H1 (cell line): ENCODE results near the gene GFPT1. TPM values are rescaled to one million over a fixed set of nuclear protein-coding genes. Genes with fewer than 3 reads are reported as not detected.

Experiments used
- CTCF ChIA-PET: fragments of 300-600 bp; sonication (Branson Sonifier 250); formaldehyde crosslinking; loops from one replicate; lab custom pipeline; 2021; ENCODE audit not compliant: partially characterized antibody; lab: Charles Lee
- POLR2A ChIA-PET: fragments of 300-600 bp; sonication (Branson Sonifier 250); formaldehyde crosslinking; loops from one replicate; lab custom pipeline; 2021; ENCODE audit warnings: inconsistent platforms; ENCODE audit not compliant: partially characterized antibody; lab: Charles Lee
- DNase-seq, 2 experiments: peaks; one replicate each; pipeline versions ENCODE4 v3.0.0 to v3.0.0-alpha.2; 2010 to 2022; ENCODE audit warnings: low spot score in 2 of 2, low read depth in 1 of 2, mixed read lengths in 1 of 2
- FAIRE-seq: peaks from 2 replicates; lab custom pipeline; 2011; peaks lifted over from hg19 to GRCh38; lab: Jason Lieb, UNC
- H2AFZ ChIP-seq: 2 replicates; pipeline ENCODE4 v1.8.1; 2012; ENCODE audit warnings: low read length, inconsistent platforms
- H2AK5ac ChIP-seq: 2 replicates; pipeline ENCODE4 v1.6.1; 2013; ENCODE audit warnings: low read depth, low read length
- H2BK120ac ChIP-seq: replicated peaks from 2 replicates; pipeline ENCODE3; 2013; ENCODE audit warnings: low read depth, low read length, inconsistent platforms
- H2BK12ac ChIP-seq: 2 replicates; pipeline ENCODE4 v1.6.1; 2013; ENCODE audit warnings: low read depth, low read length
- H2BK15ac ChIP-seq: 2 replicates; pipeline ENCODE4 v1.6.1; 2013; ENCODE audit warnings: low read length
- H2BK20ac ChIP-seq: 2 replicates; pipeline ENCODE4 v1.6.1; 2013; ENCODE audit warnings: low read length
- H2BK5ac ChIP-seq: 2 replicates; pipeline ENCODE4 v1.6.1; 2013; ENCODE audit warnings: low read depth, low read length
- H3K14ac ChIP-seq: 2 replicates; pipeline ENCODE4 v1.6.1; 2013; ENCODE audit warnings: inconsistent platforms; ENCODE audit not compliant: insufficient read length
- H3K18ac ChIP-seq: 2 replicates; pipeline ENCODE4 v1.6.1; 2013; ENCODE audit warnings: low read length; ENCODE audit errors: extremely low read depth
- H3K23ac ChIP-seq: 2 replicates; pipeline ENCODE4 v1.6.1; 2013; ENCODE audit warnings: inconsistent platforms; ENCODE audit not compliant: insufficient read length
- H3K23me2 ChIP-seq: 2 replicates; pipeline ENCODE4 v1.6.1; 2013; ENCODE audit warnings: low read depth, low read length
- H3K27ac ChIP-seq: 2 replicates; pipeline ENCODE4 v1.6.1; 2011; ENCODE audit warnings: low read depth, low read length, inconsistent platforms
- H3K27me3 ChIP-seq, 4 experiments: replicated peaks in 1 of 4; 1 replicate in 1 of 4; 2 replicates in 3 of 4; pipeline versions ENCODE4 v1.6.1 to v1.8.1; 2011 to 2013; ENCODE audit warnings: low read length in 3 of 4, mild to moderate bottlenecking in 3 of 4, inconsistent platforms in 2 of 4, mixed read lengths in 2 of 4, moderate library complexity in 1 of 4; ENCODE audit not compliant: control insufficient read depth in 3 of 4, insufficient read depth in 3 of 4; ENCODE audit errors: extremely low read depth in 1 of 4
- H3K36me3 ChIP-seq, 4 experiments: 2 replicates each; pipeline versions ENCODE4 v1.6.1 to v1.8.1; 2011 to 2013; ENCODE audit warnings: mild to moderate bottlenecking in 4 of 4, low read length in 3 of 4, moderate library complexity in 2 of 4, control low read depth in 1 of 4, inconsistent platforms in 1 of 4; ENCODE audit not compliant: insufficient read depth in 4 of 4, control insufficient read depth in 2 of 4
- H3K4ac ChIP-seq: replicated peaks from 2 replicates; pipeline ENCODE3; 2013; ENCODE audit warnings: low read length, low read depth, mixed read lengths, inconsistent platforms; ENCODE audit not compliant: insufficient read length
- H3K4me1 ChIP-seq, 4 experiments: replicated peaks in 1 of 4; 1 replicate in 1 of 4; 2 replicates in 3 of 4; pipeline versions ENCODE4 v1.6.1 to v1.8.1; 2011 to 2013; ENCODE audit warnings: low read length in 3 of 4, inconsistent platforms in 2 of 4, mixed read lengths in 1 of 4; ENCODE audit not compliant: insufficient read depth in 4 of 4, control insufficient read depth in 3 of 4
- H3K4me2 ChIP-seq, 2 experiments: 2 replicates each; pipeline versions ENCODE4 v1.6.1 to v1.8.1; 2011 to 2013; ENCODE audit warnings: low read depth in 2 of 2, low read length in 2 of 2, control low read depth in 1 of 2, inconsistent platforms in 1 of 2, mild to moderate bottlenecking in 1 of 2; ENCODE audit not compliant: insufficient read depth in 1 of 2
- H3K4me3 ChIP-seq, 4 experiments: fragments of 200-600, 300-600 bp in 1 of 4; sonication (generic), shearing (Covaris generic), sonication (Bioruptor Twin) in 1 of 4; 2 replicates each; pipeline versions ENCODE4 v1.5.1 to v1.8.1; 2011 to 2016; ENCODE audit warnings: low read length in 4 of 4, low read depth in 3 of 4, control low read depth in 2 of 4, inconsistent platforms in 2 of 4, mild to moderate bottlenecking in 2 of 4, mixed read lengths in 1 of 4, moderate library complexity in 1 of 4; ENCODE audit not compliant: insufficient read depth in 2 of 4; ENCODE audit errors: extremely low read depth in 1 of 4
- H3K56ac ChIP-seq: replicated peaks from 2 replicates; pipeline ENCODE3; 2013; ENCODE audit warnings: low read depth, mild to moderate bottlenecking, mixed read lengths, low read length, inconsistent platforms; ENCODE audit not compliant: insufficient read length
- H3K79me1 ChIP-seq: 2 replicates; pipeline ENCODE4 v1.6.1; 2013; ENCODE audit warnings: low read depth, low read length, control low read depth
- H3K79me2 ChIP-seq, 2 experiments: 2 replicates each; pipeline versions ENCODE4 v1.6.1 to v1.8.1; 2012 to 2013; ENCODE audit warnings: low read length in 2 of 2, mild to moderate bottlenecking in 2 of 2, inconsistent platforms in 1 of 2; ENCODE audit not compliant: insufficient read depth in 2 of 2, control insufficient read depth in 1 of 2
- H3K9ac ChIP-seq, 4 experiments: replicated peaks in 1 of 4; 1 replicate in 1 of 4; 2 replicates in 3 of 4; pipeline versions ENCODE4 v1.6.1 to v1.8.1; 2011 to 2013; ENCODE audit warnings: low read depth in 3 of 4, low read length in 3 of 4, control low read depth in 2 of 4, mild to moderate bottlenecking in 2 of 4, moderate library complexity in 2 of 4, inconsistent platforms in 1 of 4; ENCODE audit errors: extremely low read depth in 1 of 4
- H3K9me3 ChIP-seq, 2 experiments: 2 replicates each; pipeline versions ENCODE4 v1.6.1 to v1.8.1; 2012 to 2013; ENCODE audit warnings: mild to moderate bottlenecking in 2 of 2, moderate library complexity in 2 of 2, control low read depth in 1 of 2, inconsistent platforms in 1 of 2, low read depth in 1 of 2, low read length in 1 of 2, mixed read lengths in 1 of 2; ENCODE audit not compliant: insufficient read depth in 2 of 2
- H4K20me1 ChIP-seq, 2 experiments: replicated peaks in 1 of 2; 2 replicates each; pipeline versions ENCODE3 to v1.8.1; 2011 to 2013; ENCODE audit warnings: inconsistent platforms in 2 of 2, low read length in 2 of 2, mild to moderate bottlenecking in 1 of 2; ENCODE audit not compliant: insufficient read depth in 2 of 2, control insufficient read depth in 1 of 2
- H4K5ac ChIP-seq: 2 replicates; pipeline ENCODE4 v1.6.1; 2013; ENCODE audit warnings: low read length, low read depth, mixed read lengths, inconsistent platforms; ENCODE audit not compliant: insufficient read length
- H4K8ac ChIP-seq: 2 replicates; pipeline ENCODE4 v1.8.0; 2013; ENCODE audit warnings: mild to moderate bottlenecking, moderate library complexity, low read length, inconsistent platforms; ENCODE audit not compliant: insufficient read depth; ENCODE audit errors: extremely low read depth
- H4K91ac ChIP-seq: replicated peaks from 2 replicates; pipeline ENCODE3; 2013; ENCODE audit warnings: low read length, mixed read lengths, inconsistent platforms; ENCODE audit not compliant: insufficient read length
- CBX5 ChIP-seq: fragments of 300-800, 300-1000 bp; sonication (generic); IDR thresholded peaks from 2 replicates; pipeline ENCODE4 v1.7.1; 2016; ENCODE audit warnings: antibody characterized with exemption, low read length, low read depth
- MAX ChIP-seq: IDR thresholded peaks from 2 replicates; pipeline ENCODE4 v1.6.1; 2012; ENCODE audit warnings: inconsistent platforms
- RBBP5 ChIP-seq: IDR thresholded peaks from 2 replicates; pipeline ENCODE4 v1.7.1; 2012; ENCODE audit warnings: low read depth, mild to moderate bottlenecking, inconsistent platforms, low read length, moderate library complexity, borderline replicate concordance
- ZNF274 ChIP-seq: IDR thresholded peaks from 2 replicates; pipeline ENCODE4 v1.7.0; 2012; ENCODE audit warnings: low read length, borderline replicate concordance; ENCODE audit errors: extremely low read depth
- polyA plus RNA-seq, 7 experiments: library from polyadenylated mRNA; depleted of rRNA in 3 of 7; stranded (reverse) in 5 of 7; unstranded in 2 of 7; fragments of >200 nt in 5 of 7; fragments of 200-250 nt in 2 of 7; gene quantifications; 1 replicate in 5 of 7; 2 replicates in 1 of 7; 4 replicates in 1 of 7; pipeline versions ENCODE4 v1.2.1 to v1.2.3, GENCODE V29; 2011 to 2013; ENCODE audit warnings: missing spikeins in 2 of 7, mixed read lengths in 2 of 7
- total RNA-seq: library from RNA; stranded (reverse); fragmentation: NEBNext Ultra II Directional; extraction: Animal tissue kit (Norgen Biotek cat#: 25700); gene quantifications from 2 replicates; pipeline ENCODE4 v1.2.1, GENCODE V29; 2021
- TF ChIP-seq, protein P1 (sequence below), 3 experiments: IDR thresholded peaks; 1 replicate in 2 of 3; 2 replicates in 1 of 3; pipeline versions ENCODE4 v1.5.1 to v1.6.1; 2011; ENCODE audit warnings: low read length in 3 of 3, mild to moderate bottlenecking in 3 of 3, inconsistent platforms in 2 of 3, low read depth in 1 of 3, moderate library complexity in 1 of 3; ENCODE audit not compliant: insufficient read depth in 1 of 3; ENCODE audit errors: control extremely low read depth in 1 of 3

GFPT1 gene
- total and polyA plus RNA-seq, 2 of the 8 experiments (the other 6 are each of a cell fraction or from before 2014, with no cell fraction given) = 13.3 to 76.2 TPM

- ChIA-PET POLR2A (no interaction called here), CTCF (interaction anchor here (0.8 to 1.0 kb wide), 2 partner anchors 15 to 49 kb away, joined by 4 read pairs; no protein-coding TSS in a partner anchor)
- H3K27ac ChIP-seq = no peak overlapping the region
These were observed 95.9 kb downstream of the GFPT1 start for GRCh38 chr2:69291004-69291650.

More at GRCh38 chr2:69291004-69291650, 95.9 kb downstream of the GFPT1 start:
- H3K27me3 ChIP-seq = no peaks in the 10 kb centered on the region; a peak in 1 of 7 replicates
- H3K14ac ChIP-seq = no peak overlapping the region
- no peaks in the 10 kb centered on the region for H3K79me2 ChIP-seq
- FAIRE-seq (no peak), DNase-seq (no peak)
- no peaks in the 10 kb centered on the region for H3K79me1 ChIP-seq
- no peak overlapping the region for H2BK12ac ChIP-seq
- no peak overlapping the region for H4K91ac ChIP-seq
- H4K8ac ChIP-seq = no peak overlapping the region
- no peak overlapping the region for H3K9ac ChIP-seq
- no peak for TF ChIP-seq MAX
- TF ChIP-seq, protein P1, sequence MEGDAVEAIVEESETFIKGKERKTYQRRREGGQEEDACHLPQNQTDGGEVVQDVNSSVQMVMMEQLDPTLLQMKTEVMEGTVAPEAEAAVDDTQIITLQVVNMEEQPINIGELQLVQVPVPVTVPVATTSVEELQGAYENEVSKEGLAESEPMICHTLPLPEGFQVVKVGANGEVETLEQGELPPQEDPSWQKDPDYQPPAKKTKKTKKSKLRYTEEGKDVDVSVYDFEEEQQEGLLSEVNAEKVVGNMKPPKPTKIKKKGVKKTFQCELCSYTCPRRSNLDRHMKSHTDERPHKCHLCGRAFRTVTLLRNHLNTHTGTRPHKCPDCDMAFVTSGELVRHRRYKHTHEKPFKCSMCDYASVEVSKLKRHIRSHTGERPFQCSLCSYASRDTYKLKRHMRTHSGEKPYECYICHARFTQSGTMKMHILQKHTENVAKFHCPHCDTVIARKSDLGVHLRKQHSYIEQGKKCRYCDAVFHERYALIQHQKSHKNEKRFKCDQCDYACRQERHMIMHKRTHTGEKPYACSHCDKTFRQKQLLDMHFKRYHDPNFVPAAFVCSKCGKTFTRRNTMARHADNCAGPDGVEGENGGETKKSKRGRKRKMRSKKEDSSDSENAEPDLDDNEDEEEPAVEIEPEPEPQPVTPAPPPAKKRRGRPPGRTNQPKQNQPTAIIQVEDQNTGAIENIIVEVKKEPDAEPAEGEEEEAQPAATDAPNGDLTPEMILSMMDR (IDR thresholded peaks at IDR 0.05; ENCODE audit: control extremely low read depth in 1 of 3, insufficient read depth in 1 of 3, low read depth in 1 of 3, low read length in 3 of 3) = no peak
- no peak for TF ChIP-seq CBX5
- no peak for TF ChIP-seq RBBP5
- no peak for TF ChIP-seq ZNF274
- no peak overlapping the region for H3K4me2 ChIP-seq
- no peak overlapping the region for H3K4me3 ChIP-seq
- H2BK20ac ChIP-seq = no peak overlapping the region
- H3K18ac ChIP-seq = no peak overlapping the region
- H3K23me2 ChIP-seq = no peaks in the 10 kb centered on the region
- H2AFZ ChIP-seq = no peak overlapping the region
- no peak overlapping the region for H4K5ac ChIP-seq
- no peak overlapping the region for H3K4ac ChIP-seq
- H3K36me3 ChIP-seq = no peaks in the 10 kb centered on the region
- H2BK5ac ChIP-seq = no peak overlapping the region
- no peaks in the 10 kb centered on the region for H3K4me1 ChIP-seq
- no peak overlapping the region for H2BK15ac ChIP-seq
- H3K23ac ChIP-seq = no peak overlapping the region
- no peaks in the 10 kb centered on the region for H4K20me1 ChIP-seq
- H3K56ac ChIP-seq = no peak overlapping the region
- no peaks in the 10 kb centered on the region for H3K9me3 ChIP-seq
- H2BK120ac ChIP-seq = no peak overlapping the region
- H2AK5ac ChIP-seq = no peak overlapping the region
